Measurements from ENCODE around the gene CABP2.
A peak's percentile ranks its signal among the peaks of the same experiment; 100 is the strongest.
"Not testable (repeated sequence)": the region's sequence is repeated elsewhere in the genome, so short reads cannot be mapped to it uniquely, and the experiment has no call there.

Gene CABP2

GRCh38 chr11:67561971-67562619 lies 38.8 kb upstream of the CABP2 start:
- peak; percentile 72 for DNase-seq (ENCODE audit: low read depth)
- peak overlapping the region; percentile 9; the same call in 1 of the 2 replicates for H3K4me3 ChIP-seq (ENCODE audit: low read depth, low read length)
- TF ChIP-seq CTCF (IDR thresholded peaks at IDR 0.05; ENCODE audit: low read depth, low read length, missing control alignments), result no peak

- no peak for TF ChIP-seq CTCF (IDR thresholded peaks at IDR 0.05; ENCODE audit: low read depth, low read length, missing control alignments)
- no peak overlapping the region for H3K4me3 ChIP-seq (ENCODE audit: low read depth, low read length)
- DNase-seq (ENCODE audit: low read depth), result peak; percentile 70
These were observed 35.0 kb upstream of the CABP2 start for GRCh38 chr11:67558084-67558772.

GRCh38 chr11:67556244-67556643 lies 33.0 kb upstream of the CABP2 start:
- H3K4me3 ChIP-seq (ENCODE audit: low read depth, low read length), result no peak overlapping the region
- no peak for DNase-seq (ENCODE audit: low read depth)
- TF ChIP-seq CTCF (IDR thresholded peaks at IDR 0.05; ENCODE audit: low read depth, low read length, missing control alignments), result no peak

- DNase-seq (ENCODE audit: low read depth); H3K4me3 ChIP-seq (ENCODE audit: low read depth, low read length): not testable (repeated sequence)
These were observed 28.5 kb upstream of the CABP2 start for GRCh38 chr11:67551697-67552096.

GRCh38 chr11:67551127-67551526 lies 27.9 kb upstream of the CABP2 start:
- no peak for TF ChIP-seq CTCF (IDR thresholded peaks at IDR 0.05; ENCODE audit: low read depth, low read length, missing control alignments)
- no peak for DNase-seq (ENCODE audit: low read depth)
- H3K4me3 ChIP-seq (ENCODE audit: low read depth, low read length), result no peak overlapping the region

GRCh38 chr11:67548555-67549110 lies 25.4 kb upstream of the CABP2 start:
- no peak for TF ChIP-seq CTCF (IDR thresholded peaks at IDR 0.05; ENCODE audit: low read depth, low read length, missing control alignments)
- no peak for DNase-seq (ENCODE audit: low read depth)
- H3K4me3 ChIP-seq (ENCODE audit: low read depth, low read length), result no peak overlapping the region

GRCh38 chr11:67548112-67548511 lies 24.9 kb upstream of the CABP2 start:
- not testable (repeated sequence) for DNase-seq (ENCODE audit: low read depth); H3K4me3 ChIP-seq (ENCODE audit: low read depth, low read length)

- DNase-seq (ENCODE audit: low read depth), result no peak
- TF ChIP-seq CTCF (IDR thresholded peaks at IDR 0.05; ENCODE audit: low read depth, low read length, missing control alignments), result no peak
- no peak overlapping the region for H3K4me3 ChIP-seq (ENCODE audit: low read depth, low read length)
These were observed 22.0 kb upstream of the CABP2 start for GRCh38 chr11:67545280-67545679.

All from GM12864 (cell line).